ENCODE results near the gene ARRB2. TPM values are rescaled to one million over a fixed set of nuclear protein-coding genes. Genes with fewer than 3 reads are reported as not detected.
A peak's percentile ranks its signal among the peaks of the same experiment; 100 is the strongest.

ARRB2 gene
- total RNA-seq, 1 experiment from 2014 or later = 75.3 TPM

DNA sequence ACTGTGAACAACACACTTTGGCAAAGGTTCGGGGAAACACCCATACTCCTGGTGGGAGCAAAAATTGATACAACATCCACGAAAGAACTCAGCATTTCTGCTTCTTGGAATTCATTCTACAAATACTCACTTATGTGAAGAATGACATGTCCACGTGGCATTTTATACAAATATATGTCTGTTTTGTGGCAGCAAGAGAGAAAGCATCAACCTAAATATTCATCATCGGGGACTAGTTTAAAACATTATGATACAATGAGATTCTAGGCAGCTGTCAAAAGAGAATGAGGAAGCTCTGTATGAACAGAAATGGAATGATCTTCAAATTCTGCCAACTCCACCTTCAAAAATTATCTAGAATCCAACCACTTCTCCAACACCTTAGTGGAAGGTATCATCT lies 43.3 kb upstream of the ARRB2 start:
- no peak overlapping the region for H4K8ac ChIP-seq (replicated peaks; ENCODE audit: insufficient read length, low read depth, low read length)

More for the DNA sequence above, 43.3 kb upstream of the ARRB2 start:
- Histone ChIP-seq H4K5ac (ENCODE audit: insufficient read length, low read depth, low read length) (no peak overlapping the region), H3T11ph (ENCODE audit: low read length) (no peak overlapping the region), H3K9me3 (ENCODE audit: control insufficient read depth, low read depth, low read length) (no peaks in the 10 kb centered on the region), H3K4me1 (ENCODE audit: insufficient read depth, low read length) (no peaks in the 10 kb centered on the region; the same call in 1 of the 2 replicates), H3K79me2 (ENCODE audit: insufficient read depth, low read length) (no peaks in the 10 kb centered on the region), H3K79me1 (ENCODE audit: insufficient read depth, low read depth, low read length, poor library complexity, severe bottlenecking) (no peaks in the 10 kb centered on the region), H2BK15ac (ENCODE audit: low read depth, low read length) (no peak overlapping the region), H3K23me2 (ENCODE audit: insufficient read length, low read depth, low read length, poor library complexity, severe bottlenecking) (no peaks in the 10 kb centered on the region), H2BK20ac (ENCODE audit: low read depth, low read length, poor library complexity, severe bottlenecking) (no peak overlapping the region), H3K27me3 (ENCODE audit: insufficient read depth, low read length) (no peaks in the 10 kb centered on the region), H3K23ac (ENCODE audit: insufficient read length, low read depth, low read length) (no peak overlapping the region), H3K14ac (ENCODE audit: insufficient read depth, low read length) (no peak overlapping the region), H2BK12ac (ENCODE audit: insufficient read length, low read depth, low read length) (no peak overlapping the region), H3K4ac (ENCODE audit: low read depth, low read length) (no peak overlapping the region), H3K9ac (ENCODE audit: extremely low read depth, insufficient read length, low read length) (no peak overlapping the region), H4K91ac (ENCODE audit: insufficient read length, low read depth, low read length) (no peak overlapping the region), H3K4me2 (ENCODE audit: insufficient read depth, insufficient read length, low read length) (no peak overlapping the region), H4K20me1 (ENCODE audit: control insufficient read depth, insufficient read depth, insufficient read length) (no peaks in the 10 kb centered on the region), H3K18ac (ENCODE audit: insufficient read length, low read depth, low read length) (no peak overlapping the region), H3K56ac (ENCODE audit: insufficient read length, low read depth, low read length) (no peak overlapping the region), H2AK5ac (ENCODE audit: insufficient read length, low read length) (no peak overlapping the region), H2AFZ (ENCODE audit: low read length) (no peak overlapping the region), H3K27ac (ENCODE audit: insufficient read length, low read depth, low read length) (no peak overlapping the region), H2BK5ac (ENCODE audit: insufficient read length, low read length) (no peak overlapping the region), H2BK120ac (ENCODE audit: low read depth, low read length, poor library complexity, severe bottlenecking) (no peak overlapping the region)
- no CpG with 5 or more reads among the region's 4 CpGs for WGBS (ENCODE audit: extremely low coverage, insufficient read length, low lambda C conversion rate)
- peaks cover 12 to 27% (median 20%) of the 10 kb centered on the region in 3 experiments for H3K36me3 Mint-ChIP-seq (ENCODE audit: insufficient read depth in 1 of 3, low read depth in 3 of 3)
- H3K27ac Mint-ChIP-seq = 0 out of 7 replicates have a peak overlapping the region, but pooled peaks of 1 of the 3 experiments have one; percentile 25
- no peak for DNase-seq
- H3K9me3 Mint-ChIP-seq = no peaks in the 10 kb centered on the region
- H3K4me3 Mint-ChIP-seq = no peak overlapping the region
- H3K4me1 Mint-ChIP-seq = peaks cover 10 to 13% of the 10 kb centered on the region in 2 experiments
- TF ChIP-seq, protein P1, sequence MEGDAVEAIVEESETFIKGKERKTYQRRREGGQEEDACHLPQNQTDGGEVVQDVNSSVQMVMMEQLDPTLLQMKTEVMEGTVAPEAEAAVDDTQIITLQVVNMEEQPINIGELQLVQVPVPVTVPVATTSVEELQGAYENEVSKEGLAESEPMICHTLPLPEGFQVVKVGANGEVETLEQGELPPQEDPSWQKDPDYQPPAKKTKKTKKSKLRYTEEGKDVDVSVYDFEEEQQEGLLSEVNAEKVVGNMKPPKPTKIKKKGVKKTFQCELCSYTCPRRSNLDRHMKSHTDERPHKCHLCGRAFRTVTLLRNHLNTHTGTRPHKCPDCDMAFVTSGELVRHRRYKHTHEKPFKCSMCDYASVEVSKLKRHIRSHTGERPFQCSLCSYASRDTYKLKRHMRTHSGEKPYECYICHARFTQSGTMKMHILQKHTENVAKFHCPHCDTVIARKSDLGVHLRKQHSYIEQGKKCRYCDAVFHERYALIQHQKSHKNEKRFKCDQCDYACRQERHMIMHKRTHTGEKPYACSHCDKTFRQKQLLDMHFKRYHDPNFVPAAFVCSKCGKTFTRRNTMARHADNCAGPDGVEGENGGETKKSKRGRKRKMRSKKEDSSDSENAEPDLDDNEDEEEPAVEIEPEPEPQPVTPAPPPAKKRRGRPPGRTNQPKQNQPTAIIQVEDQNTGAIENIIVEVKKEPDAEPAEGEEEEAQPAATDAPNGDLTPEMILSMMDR (conservative IDR thresholded peaks at IDR 0.05) = no peak
- H3K27me3 Mint-ChIP-seq (ENCODE audit: low read depth) = peaks cover 4% of the 10 kb centered on the region
